GM12878 (cell line): Measurements from ENCODE around the gene NCAM1. TPM values are rescaled to one million over a fixed set of nuclear protein-coding genes. Genes with fewer than 3 reads are reported as not detected.

Experiments used
- ATAC-seq: fragments of 200-7000 bp; cut with Tn5 transposase; 3 replicates; pipeline ENCODE4 v1.9.1; 2020; ENCODE audit warnings: mild to moderate bottlenecking, moderate library complexity
- BruUV-seq: library from RNA; stranded (reverse); fragments of 400-500 nt; replicated peaks from 2 replicates; lab custom pipeline; 2021; lab: Mats Ljungman, UMichigan
- CTCF ChIA-PET: fragments of 300-600 bp; sonication (Branson Sonifier 250); formaldehyde crosslinking; extraction: SDS; loops from one replicate; lab custom pipeline; 2021; ENCODE audit warnings: inconsistent platforms; lab: Yijun Ruan, JAX
- POLR2A ChIA-PET: fragments of 350-600 bp; formaldehyde crosslinking; extraction: SDS; loops from one replicate; lab custom pipeline; 2021; ENCODE audit warnings: inconsistent platforms; lab: Charles Lee
- RAD21 ChIA-PET: fragments of 300-600 bp; sonication (Branson Sonifier 250); formaldehyde crosslinking; loops from one replicate; lab custom pipeline; 2023; ENCODE audit warnings: antibody characterized with exemption; ENCODE audit not compliant: unreplicated experiment; lab: Charles Lee
- SMC1A ChIA-PET: fragments of 300-600 bp; sonication (Branson Sonifier 250); formaldehyde crosslinking; loops from one replicate; lab custom pipeline; 2023; ENCODE audit not compliant: unreplicated experiment, uncharacterized antibody; lab: Charles Lee
- DNase-seq: peaks from one replicate; pipeline ENCODE4 v3.0.0-alpha.2; 2011; ENCODE audit warnings: low read depth, low spot score
- FAIRE-seq: peaks from 3 replicates; lab custom pipeline; 2011; peaks lifted over from hg19 to GRCh38; lab: Jason Lieb, UNC
- H2AFZ ChIP-seq: 2 replicates; pipeline ENCODE4 v1.6.0; 2011; ENCODE audit warnings: low read depth, low read length, control low read depth; ENCODE audit not compliant: control insufficient read depth
- H3K27ac ChIP-seq: 2 replicates; pipeline ENCODE4 v1.5.1; 2011; ENCODE audit warnings: control low read depth; ENCODE audit not compliant: control insufficient read depth, insufficient read depth
- H3K27me3 ChIP-seq, 2 experiments: replicated peaks in 1 of 2; 2 replicates each; pipeline versions ENCODE4 v1.6.0 to v1.6.1; 2011; ENCODE audit warnings: low read length in 1 of 2; ENCODE audit not compliant: control insufficient read depth in 2 of 2, insufficient read depth in 2 of 2
- H3K36me3 ChIP-seq, 2 experiments: 2 replicates each; pipeline ENCODE4 v1.5.1; 2011; ENCODE audit warnings: low read length in 1 of 2; ENCODE audit not compliant: control insufficient read depth in 2 of 2, insufficient read depth in 2 of 2
- H3K4me1 ChIP-seq: 2 replicates; pipeline ENCODE4 v1.6.1; 2011; ENCODE audit warnings: mild to moderate bottlenecking, low read length, moderate library complexity, mixed read lengths; ENCODE audit not compliant: control insufficient read depth, insufficient read depth
- H3K4me2 ChIP-seq: 2 replicates; pipeline ENCODE4 v1.6.0; 2011; ENCODE audit warnings: control low read depth; ENCODE audit not compliant: control insufficient read depth, insufficient read depth
- H3K4me3 ChIP-seq: fragments of 200-600 bp; sonication (generic); 2 replicates; pipeline ENCODE4 v1.5.1; 2016
- H3K79me2 ChIP-seq: 2 replicates; pipeline ENCODE4 v1.6.0; 2011; ENCODE audit warnings: low read length; ENCODE audit not compliant: control insufficient read depth, insufficient read depth
- H3K9ac ChIP-seq: 2 replicates; pipeline ENCODE4 v1.8.0; 2011; ENCODE audit warnings: low read length, control low read depth, mixed read lengths; ENCODE audit not compliant: control insufficient read depth, insufficient read depth
- H3K9me3 ChIP-seq: replicated peaks from 3 replicates; pipeline ENCODE4 v1.5.1; 2011; ENCODE audit warnings: mild to moderate bottlenecking, low read length; ENCODE audit not compliant: control insufficient read depth, insufficient read depth
- H4K20me1 ChIP-seq: 2 replicates; pipeline ENCODE4 v1.6.0; 2011; ENCODE audit not compliant: control insufficient read depth, insufficient read depth
- BCLAF1 ChIP-seq: fragments of 450-650 bp; IDR thresholded peaks from 2 replicates; pipeline ENCODE4 v1.6.1; 2017; ENCODE audit warnings: antibody characterized with exemption, mild to moderate bottlenecking, moderate library complexity
- BMI1 ChIP-seq: fragments of 450-650 bp; IDR thresholded peaks from 2 replicates; pipeline ENCODE4 v1.6.1; 2016; ENCODE audit warnings: mild to moderate bottlenecking, moderate library complexity, borderline replicate concordance
- DPF2 ChIP-seq: fragments of 450-650 bp; IDR thresholded peaks from 2 replicates; pipeline ENCODE4 v1.6.1; 2017; ENCODE audit warnings: mild to moderate bottlenecking
- EZH2 ChIP-seq: IDR thresholded peaks from 2 replicates; pipeline ENCODE4 v1.6.1; 2012; ENCODE audit warnings: low read depth, mild to moderate bottlenecking, control low read depth, inconsistent platforms, low read length, borderline replicate concordance; ENCODE audit not compliant: control insufficient read depth
- PML ChIP-seq: IDR thresholded peaks from 2 replicates; pipeline ENCODE4 v1.6.1; 2012; ENCODE audit warnings: low read length, inconsistent platforms
- RFX5 ChIP-seq: IDR thresholded peaks from 2 replicates; pipeline ENCODE4 v1.6.1; 2011; ENCODE audit warnings: low read depth, low read length, improper control_type of control experiment
- SPI1 ChIP-seq: IDR thresholded peaks from 2 replicates; pipeline ENCODE4 v1.6.1; 2011; ENCODE audit warnings: low read depth, mild to moderate bottlenecking, low read length, moderate library complexity, borderline replicate concordance; ENCODE audit not compliant: insufficient read depth
- SREBF1 ChIP-seq: IDR thresholded peaks from 2 replicates; pipeline ENCODE4 v1.6.1; 2012; ENCODE audit warnings: mild to moderate bottlenecking, low read length
- TAF1 ChIP-seq: IDR thresholded peaks from 2 replicates; pipeline ENCODE4 v1.6.1; 2011; ENCODE audit warnings: mild to moderate bottlenecking, low read depth, low read length, borderline replicate concordance
- TCF7 ChIP-seq: IDR thresholded peaks from 2 replicates; pipeline ENCODE4 v1.6.1; 2014; ENCODE audit warnings: antibody characterized with exemption, borderline replicate concordance
- USF2 ChIP-seq: IDR thresholded peaks from 2 replicates; pipeline ENCODE4 v1.6.1; 2011; ENCODE audit warnings: low read depth, low read length, improper control_type of control experiment, borderline replicate concordance
- WRNIP1 ChIP-seq: IDR thresholded peaks from 2 replicates; pipeline ENCODE4 v1.6.1; 2011; ENCODE audit warnings: low read depth, low read length, improper control_type of control experiment, borderline replicate concordance
- ZNF24 ChIP-seq: fragments of 450-650 bp; IDR thresholded peaks from 2 replicates; pipeline ENCODE4 v1.6.1; 2017; ENCODE audit warnings: antibody characterized with exemption, mild to moderate bottlenecking
- ZNF274 ChIP-seq: IDR thresholded peaks from one replicate; pipeline ENCODE4 v1.8.0; 2011; ENCODE audit not compliant: insufficient read length, insufficient read depth
- ZNF384 ChIP-seq: IDR thresholded peaks from 2 replicates; pipeline ENCODE4 v1.6.1; 2012; ENCODE audit warnings: low read depth, mild to moderate bottlenecking, low read length, improper control_type of control experiment, borderline replicate concordance
- WGBS: methylation state at CpG from one replicate; pipeline ENCODE4 v1.1.6; 2016; ENCODE audit warnings: low lambda C conversion rate; ENCODE audit not compliant: insufficient replicate concordance, insufficient coverage; ENCODE audit errors: missing lambda C conversion rate; 5-methylcytosine and 5-hydroxymethylcytosine counted together
- in situ Hi-C: fragments of 300-500 bp; cut with MboI; formaldehyde crosslinking; loops from 9 replicates; pipeline ENCODE4 v1.14.3; 2018; ENCODE audit warnings: mixed read lengths
- intact Hi-C: fragments of 100-400 bp; cut with micrococcal nuclease; formaldehyde crosslinking; loops from one replicate; pipeline ENCODE4 v1.14.2; 2022; ENCODE audit not compliant: unreplicated experiment
- polyA plus RNA-seq, 11 experiments: library from polyadenylated mRNA; depleted of rRNA in 4 of 11; unstranded in 6 of 11; stranded (reverse) in 5 of 11; fragments of >200 nt; fragmentation: Nextera tagmentation in 4 of 11; fragmentation: Illumina TruSeq in 1 of 11; extraction: Ambion mirVana in 4 of 11; extraction: Trizol in 1 of 11; gene quantifications; 1 replicate in 1 of 11; 2 replicates in 10 of 11; pipeline versions ENCODE4 v1.2.1 to v1.2.3, GENCODE V29; 2011 to 2016; ENCODE audit warnings: inconsistent platforms in 2 of 11, missing spikeins in 2 of 11, low read depth in 1 of 11
- total RNA-seq, 4 experiments: library from RNA; depleted of rRNA in 3 of 4; stranded (reverse); fragments of >200 nt in 3 of 4; fragmentation: Illumina TruSeq in 1 of 4; extraction: Trizol in 1 of 4; gene quantifications; 2 replicates each; pipeline versions ENCODE4 v1.2.1 to v1.2.3, GENCODE V29; 2013 to 2021
- TF ChIP-seq, protein P1 (sequence below): fragments of 450-650 bp; IDR thresholded peaks from 2 replicates; pipeline ENCODE4 v1.6.1; 2017; ENCODE audit warnings: mild to moderate bottlenecking, moderate library complexity

The NCAM1 gene
- total and polyA plus RNA-seq, 10 of the 15 experiments (the other 5 are each of a cell fraction or from before 2014, with no cell fraction given): 0.10 to 0.23 (median 0.11) TPM; not detected in 7

- no peak for TF ChIP-seq USF2
- TF ChIP-seq SPI1: no peak
- TF ChIP-seq SREBF1: no peak
- no peak for TF ChIP-seq BCLAF1
- no peak for TF ChIP-seq DPF2
- TF ChIP-seq PML: no peak
- no peak for TF ChIP-seq ZNF384
- no peak for TF ChIP-seq BMI1
- no peak for TF ChIP-seq ZNF274
These were observed 122.4 kb downstream of the NCAM1 start (continued) for GRCh38 chr11:113083571-113083970.

DNA sequence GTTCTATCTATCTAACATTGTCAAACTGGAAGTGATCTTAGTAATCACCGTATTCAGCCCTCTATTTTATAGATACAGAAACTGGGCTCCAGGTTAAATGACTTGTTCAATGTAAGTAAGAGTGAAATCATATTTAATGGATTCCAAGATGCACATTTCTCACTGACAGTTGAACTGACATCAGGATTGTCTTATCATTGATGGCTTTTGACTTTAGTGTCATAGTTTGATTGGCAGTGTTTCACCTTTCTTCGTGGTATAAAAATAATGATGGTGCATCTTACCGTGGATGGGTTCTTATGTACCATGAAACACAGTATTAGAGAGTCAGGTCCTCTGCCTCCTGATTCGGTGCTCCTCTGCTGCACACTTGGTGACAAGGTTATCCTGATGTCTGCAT lies 123.1 kb downstream of the NCAM1 start:
- WGBS: 7% methylated on average over 4 of the region's 4 CpGs
- ChIA-PET RAD21 (no interaction called here), CTCF (no interaction called here)

More for the DNA sequence above, 123.1 kb downstream of the NCAM1 start:
- no peak overlapping the region for H2AFZ ChIP-seq
- POLR2A ChIA-PET: no interaction called here
- TF ChIP-seq, protein P1, sequence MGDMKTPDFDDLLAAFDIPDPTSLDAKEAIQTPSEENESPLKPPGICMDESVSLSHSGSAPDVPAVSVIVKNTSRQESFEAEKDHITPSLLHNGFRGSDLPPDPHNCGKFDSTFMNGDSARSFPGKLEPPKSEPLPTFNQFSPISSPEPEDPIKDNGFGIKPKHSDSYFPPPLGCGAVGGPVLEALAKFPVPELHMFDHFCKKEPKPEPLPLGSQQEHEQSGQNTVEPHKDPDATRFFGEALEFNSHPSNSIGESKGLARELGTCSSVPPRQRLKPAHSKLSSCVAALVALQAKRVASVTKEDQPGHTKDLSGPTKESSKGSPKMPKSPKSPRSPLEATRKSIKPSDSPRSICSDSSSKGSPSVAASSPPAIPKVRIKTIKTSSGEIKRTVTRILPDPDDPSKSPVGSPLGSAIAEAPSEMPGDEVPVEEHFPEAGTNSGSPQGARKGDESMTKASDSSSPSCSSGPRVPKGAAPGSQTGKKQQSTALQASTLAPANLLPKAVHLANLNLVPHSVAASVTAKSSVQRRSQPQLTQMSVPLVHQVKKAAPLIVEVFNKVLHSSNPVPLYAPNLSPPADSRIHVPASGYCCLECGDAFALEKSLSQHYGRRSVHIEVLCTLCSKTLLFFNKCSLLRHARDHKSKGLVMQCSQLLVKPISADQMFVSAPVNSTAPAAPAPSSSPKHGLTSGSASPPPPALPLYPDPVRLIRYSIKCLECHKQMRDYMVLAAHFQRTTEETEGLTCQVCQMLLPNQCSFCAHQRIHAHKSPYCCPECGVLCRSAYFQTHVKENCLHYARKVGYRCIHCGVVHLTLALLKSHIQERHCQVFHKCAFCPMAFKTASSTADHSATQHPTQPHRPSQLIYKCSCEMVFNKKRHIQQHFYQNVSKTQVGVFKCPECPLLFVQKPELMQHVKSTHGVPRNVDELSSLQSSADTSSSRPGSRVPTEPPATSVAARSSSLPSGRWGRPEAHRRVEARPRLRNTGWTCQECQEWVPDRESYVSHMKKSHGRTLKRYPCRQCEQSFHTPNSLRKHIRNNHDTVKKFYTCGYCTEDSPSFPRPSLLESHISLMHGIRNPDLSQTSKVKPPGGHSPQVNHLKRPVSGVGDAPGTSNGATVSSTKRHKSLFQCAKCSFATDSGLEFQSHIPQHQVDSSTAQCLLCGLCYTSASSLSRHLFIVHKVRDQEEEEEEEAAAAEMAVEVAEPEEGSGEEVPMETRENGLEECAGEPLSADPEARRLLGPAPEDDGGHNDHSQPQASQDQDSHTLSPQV: no peak
- no peak for TF ChIP-seq TAF1
- TF ChIP-seq ZNF24: no peak
- no peak for TF ChIP-seq RFX5
- no peak for TF ChIP-seq EZH2
- no peak for TF ChIP-seq TCF7
- TF ChIP-seq WRNIP1: no peak
- TF ChIP-seq, all 136 proteins: peak for 0
- no peaks in the 10 kb centered on the region for H3K36me3 ChIP-seq
- FAIRE-seq (no peak), DNase-seq (no peak), ATAC-seq (no peak)
- no peak overlapping the region for H3K4me2 ChIP-seq
- no peaks in the 10 kb centered on the region for H3K4me1 ChIP-seq
- SMC1A ChIA-PET: no interaction called here
- in situ Hi-C loops: no loop called here
- no peak overlapping the region for H3K4me3 ChIP-seq
- H3K27ac ChIP-seq: no peak overlapping the region
- intact Hi-C loops: no loop called here
- H3K9me3 ChIP-seq: no peaks in the 10 kb centered on the region
- no peaks in the 10 kb centered on the region for H3K79me2 ChIP-seq
- no peaks in the 10 kb centered on the region for H4K20me1 ChIP-seq
- no peaks in the 10 kb centered on the region; a peak in 1 of 4 replicates for H3K27me3 ChIP-seq
- BruUV-seq: no TSS peak
- no peak overlapping the region for H3K9ac ChIP-seq
